ENCODE measurements around the gene MRPL33.

DNA sequence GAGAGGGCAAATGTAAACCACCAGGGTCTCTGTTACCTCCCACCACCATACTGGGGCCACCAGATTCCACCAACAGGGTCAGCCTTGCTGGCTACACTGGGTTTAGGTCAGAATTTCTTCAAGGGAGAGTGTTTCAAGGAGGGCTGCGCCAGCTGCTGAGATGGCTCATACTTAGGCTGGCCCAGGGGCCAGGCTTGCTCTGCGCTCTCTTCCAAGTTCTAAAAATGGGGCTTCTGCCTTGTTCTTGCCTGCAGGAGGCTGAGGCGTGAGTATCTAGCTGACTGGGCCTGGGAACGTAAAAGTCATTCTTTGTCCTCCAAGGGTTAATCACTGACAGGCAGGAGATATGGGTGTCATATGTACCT lies 28.1 kb downstream of the MRPL33 start:
- TF ChIP-seq, protein P1, sequence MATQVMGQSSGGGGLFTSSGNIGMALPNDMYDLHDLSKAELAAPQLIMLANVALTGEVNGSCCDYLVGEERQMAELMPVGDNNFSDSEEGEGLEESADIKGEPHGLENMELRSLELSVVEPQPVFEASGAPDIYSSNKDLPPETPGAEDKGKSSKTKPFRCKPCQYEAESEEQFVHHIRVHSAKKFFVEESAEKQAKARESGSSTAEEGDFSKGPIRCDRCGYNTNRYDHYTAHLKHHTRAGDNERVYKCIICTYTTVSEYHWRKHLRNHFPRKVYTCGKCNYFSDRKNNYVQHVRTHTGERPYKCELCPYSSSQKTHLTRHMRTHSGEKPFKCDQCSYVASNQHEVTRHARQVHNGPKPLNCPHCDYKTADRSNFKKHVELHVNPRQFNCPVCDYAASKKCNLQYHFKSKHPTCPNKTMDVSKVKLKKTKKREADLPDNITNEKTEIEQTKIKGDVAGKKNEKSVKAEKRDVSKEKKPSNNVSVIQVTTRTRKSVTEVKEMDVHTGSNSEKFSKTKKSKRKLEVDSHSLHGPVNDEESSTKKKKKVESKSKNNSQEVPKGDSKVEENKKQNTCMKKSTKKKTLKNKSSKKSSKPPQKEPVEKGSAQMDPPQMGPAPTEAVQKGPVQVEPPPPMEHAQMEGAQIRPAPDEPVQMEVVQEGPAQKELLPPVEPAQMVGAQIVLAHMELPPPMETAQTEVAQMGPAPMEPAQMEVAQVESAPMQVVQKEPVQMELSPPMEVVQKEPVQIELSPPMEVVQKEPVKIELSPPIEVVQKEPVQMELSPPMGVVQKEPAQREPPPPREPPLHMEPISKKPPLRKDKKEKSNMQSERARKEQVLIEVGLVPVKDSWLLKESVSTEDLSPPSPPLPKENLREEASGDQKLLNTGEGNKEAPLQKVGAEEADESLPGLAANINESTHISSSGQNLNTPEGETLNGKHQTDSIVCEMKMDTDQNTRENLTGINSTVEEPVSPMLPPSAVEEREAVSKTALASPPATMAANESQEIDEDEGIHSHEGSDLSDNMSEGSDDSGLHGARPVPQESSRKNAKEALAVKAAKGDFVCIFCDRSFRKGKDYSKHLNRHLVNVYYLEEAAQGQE (IDR thresholded peaks at IDR 0.05; ENCODE audit: low read depth), result no peak
- no peak for TF ChIP-seq TAF1 (IDR thresholded peaks at IDR 0.05; ENCODE audit: low read depth)
- TF ChIP-seq EP300 (IDR thresholded peaks at IDR 0.05; ENCODE audit: borderline replicate concordance), result no peak
- no peak for TF ChIP-seq TEAD4 (IDR thresholded peaks at IDR 0.05)
- TF ChIP-seq, protein P2, sequence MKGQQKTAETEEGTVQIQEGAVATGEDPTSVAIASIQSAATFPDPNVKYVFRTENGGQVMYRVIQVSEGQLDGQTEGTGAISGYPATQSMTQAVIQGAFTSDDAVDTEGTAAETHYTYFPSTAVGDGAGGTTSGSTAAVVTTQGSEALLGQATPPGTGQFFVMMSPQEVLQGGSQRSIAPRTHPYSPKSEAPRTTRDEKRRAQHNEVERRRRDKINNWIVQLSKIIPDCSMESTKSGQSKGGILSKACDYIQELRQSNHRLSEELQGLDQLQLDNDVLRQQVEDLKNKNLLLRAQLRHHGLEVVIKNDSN (IDR thresholded peaks at IDR 0.05), result no peak
- no peak for TF ChIP-seq CREB1 (IDR thresholded peaks at IDR 0.05; ENCODE audit: low read depth)
- TF ChIP-seq, protein P3, sequence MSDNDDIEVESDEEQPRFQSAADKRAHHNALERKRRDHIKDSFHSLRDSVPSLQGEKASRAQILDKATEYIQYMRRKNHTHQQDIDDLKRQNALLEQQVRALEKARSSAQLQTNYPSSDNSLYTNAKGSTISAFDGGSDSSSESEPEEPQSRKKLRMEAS (IDR thresholded peaks at IDR 0.05), result no peak
- no peak for TF ChIP-seq RAD21 (IDR thresholded peaks at IDR 0.05; ENCODE audit: low read depth)
- TF ChIP-seq EGR1 (IDR thresholded peaks at IDR 0.05), result no peak

Measured in Ishikawa (cell line).